Measurements from ENCODE around the gene DLEC1. TPM values are rescaled to one million over a fixed set of nuclear protein-coding genes. Genes with fewer than 3 reads are reported as not detected.

DLEC1 gene
- total RNA-seq, 2 donors from 2014 or later: 0.52 to 0.56 TPM

DNA sequence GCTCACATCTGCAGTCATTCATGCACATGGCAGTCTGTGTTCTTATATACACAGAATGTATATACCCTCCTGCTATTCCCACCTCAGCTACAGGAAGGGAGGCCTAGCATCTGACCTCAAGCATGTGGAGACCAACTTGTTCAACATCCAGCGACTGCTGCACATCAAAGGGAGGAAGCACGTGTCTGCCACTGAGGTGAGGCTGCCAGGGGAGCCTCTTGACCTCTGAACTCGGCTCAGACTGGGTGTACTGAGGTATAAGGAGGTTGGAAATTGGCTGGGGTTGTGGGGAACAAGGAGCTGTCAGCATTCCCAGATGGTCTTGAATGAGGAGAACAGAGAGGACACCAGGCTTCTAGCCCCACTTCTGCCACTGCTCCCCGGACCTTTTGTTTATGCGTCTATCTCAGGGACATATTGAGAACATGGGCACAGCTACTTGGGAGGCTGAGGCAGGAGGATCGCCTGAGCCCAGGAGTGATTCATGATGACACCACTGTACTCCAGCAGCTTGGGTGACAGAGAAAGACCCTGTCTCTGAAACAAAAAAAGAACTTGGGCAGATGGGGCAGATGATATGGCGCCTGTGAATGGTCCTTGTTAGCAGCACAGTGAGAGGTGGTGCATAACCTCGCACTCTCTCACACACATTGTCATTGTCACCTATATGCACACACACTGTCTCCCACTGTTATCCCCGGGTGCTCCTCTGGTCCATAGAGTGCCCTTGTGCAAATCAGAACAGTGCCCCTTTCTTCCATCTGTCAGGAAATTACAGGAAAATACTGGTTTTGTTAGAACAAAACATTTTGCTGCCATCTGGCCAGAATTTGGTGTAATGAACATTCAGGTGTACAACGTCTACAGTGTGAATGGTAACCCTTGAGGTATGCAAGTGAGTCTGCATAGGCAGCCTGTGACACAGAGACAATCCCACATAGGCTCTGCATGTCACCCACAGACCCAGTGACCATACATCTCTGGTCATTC is 43.1 kb upstream of the DLEC1 start:
- peaks cover under 1% of the 10 kb centered on the region for H3K36me3 ChIP-seq
- H3K4me1 ChIP-seq: peaks cover 18% of the 10 kb centered on the region
- peak overlapping the region in 1 of 2 donors; percentile 49 for H3K9ac ChIP-seq (ENCODE audit: low read depth in 2 of 2, low read length in 2 of 2)
- no peak for DNase-seq
- no peak overlapping the region for H3K4me3 ChIP-seq
- TF ChIP-seq, protein P1, sequence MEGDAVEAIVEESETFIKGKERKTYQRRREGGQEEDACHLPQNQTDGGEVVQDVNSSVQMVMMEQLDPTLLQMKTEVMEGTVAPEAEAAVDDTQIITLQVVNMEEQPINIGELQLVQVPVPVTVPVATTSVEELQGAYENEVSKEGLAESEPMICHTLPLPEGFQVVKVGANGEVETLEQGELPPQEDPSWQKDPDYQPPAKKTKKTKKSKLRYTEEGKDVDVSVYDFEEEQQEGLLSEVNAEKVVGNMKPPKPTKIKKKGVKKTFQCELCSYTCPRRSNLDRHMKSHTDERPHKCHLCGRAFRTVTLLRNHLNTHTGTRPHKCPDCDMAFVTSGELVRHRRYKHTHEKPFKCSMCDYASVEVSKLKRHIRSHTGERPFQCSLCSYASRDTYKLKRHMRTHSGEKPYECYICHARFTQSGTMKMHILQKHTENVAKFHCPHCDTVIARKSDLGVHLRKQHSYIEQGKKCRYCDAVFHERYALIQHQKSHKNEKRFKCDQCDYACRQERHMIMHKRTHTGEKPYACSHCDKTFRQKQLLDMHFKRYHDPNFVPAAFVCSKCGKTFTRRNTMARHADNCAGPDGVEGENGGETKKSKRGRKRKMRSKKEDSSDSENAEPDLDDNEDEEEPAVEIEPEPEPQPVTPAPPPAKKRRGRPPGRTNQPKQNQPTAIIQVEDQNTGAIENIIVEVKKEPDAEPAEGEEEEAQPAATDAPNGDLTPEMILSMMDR (IDR thresholded peaks at IDR 0.05): no peak
- intact Hi-C loops (cut with DNase I): no loop called here
- no peak overlapping the region for H3K27ac ChIP-seq
- H3K9me3 ChIP-seq: no peaks in the 10 kb centered on the region
- no peaks in the 10 kb centered on the region for H3K27me3 ChIP-seq

DNA sequence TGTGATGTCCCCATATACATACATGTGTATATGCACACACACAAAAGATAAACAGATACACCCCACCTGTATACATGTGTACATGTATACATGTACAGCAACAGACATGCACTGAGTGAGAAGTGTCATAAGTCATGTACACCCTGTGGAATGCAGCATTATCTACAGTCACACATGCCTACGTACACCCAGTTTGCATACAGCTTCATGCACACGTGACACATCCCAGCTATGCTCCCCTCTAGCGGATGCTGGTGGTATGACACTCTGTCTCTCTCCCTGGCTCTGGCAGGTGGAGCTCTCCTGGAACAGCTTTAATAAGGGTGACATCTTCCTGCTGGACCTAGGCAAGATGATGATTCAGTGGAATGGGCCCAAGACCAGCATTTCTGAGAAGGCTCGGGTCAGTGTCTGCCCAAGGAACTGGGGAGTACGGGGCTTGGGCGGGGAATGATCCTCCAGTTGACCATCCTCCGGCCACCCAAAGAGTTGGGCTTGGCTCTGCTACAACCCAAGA is 42.2 kb upstream of the DLEC1 start:
- Histone ChIP-seq H3K9me3 (no peaks in the 10 kb centered on the region), H3K27ac (no peak overlapping the region), H3K4me3 (no peak overlapping the region), H3K9ac (ENCODE audit: low read depth in 2 of 2, low read length in 2 of 2) (peak overlapping the region in 1 of 2 donors; percentile 49), H3K36me3 (peaks cover 9% of the 10 kb centered on the region), H3K27me3 (no peaks in the 10 kb centered on the region), H3K4me1 (peaks cover 18% of the 10 kb centered on the region)
- intact Hi-C loops (cut with DNase I): no loop called here
- peak; percentile 91 for DNase-seq
- TF ChIP-seq, protein P1 (IDR thresholded peaks at IDR 0.05): peak; percentile 94

DNA sequence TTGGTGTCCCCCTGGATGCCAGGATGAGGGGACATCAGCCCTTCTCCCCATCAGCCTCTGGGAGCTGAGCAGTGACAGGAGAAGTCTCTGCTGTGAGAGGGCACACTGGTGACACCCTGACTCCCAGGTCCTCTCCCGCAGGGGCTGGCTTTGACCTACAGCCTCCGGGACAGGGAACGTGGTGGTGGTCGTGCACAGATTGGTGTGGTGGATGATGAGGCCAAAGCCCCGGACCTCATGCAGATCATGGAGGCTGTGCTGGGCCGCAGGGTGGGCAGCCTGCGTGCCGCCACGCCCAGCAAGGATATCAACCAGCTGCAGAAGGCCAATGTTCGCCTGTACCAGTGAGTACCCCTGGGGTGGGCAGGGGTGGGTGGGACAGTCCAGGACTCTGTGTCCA is 41.7 kb upstream of the DLEC1 start:
- DNase-seq: no peak
- intact Hi-C loops (cut with DNase I): no loop called here

DNA sequence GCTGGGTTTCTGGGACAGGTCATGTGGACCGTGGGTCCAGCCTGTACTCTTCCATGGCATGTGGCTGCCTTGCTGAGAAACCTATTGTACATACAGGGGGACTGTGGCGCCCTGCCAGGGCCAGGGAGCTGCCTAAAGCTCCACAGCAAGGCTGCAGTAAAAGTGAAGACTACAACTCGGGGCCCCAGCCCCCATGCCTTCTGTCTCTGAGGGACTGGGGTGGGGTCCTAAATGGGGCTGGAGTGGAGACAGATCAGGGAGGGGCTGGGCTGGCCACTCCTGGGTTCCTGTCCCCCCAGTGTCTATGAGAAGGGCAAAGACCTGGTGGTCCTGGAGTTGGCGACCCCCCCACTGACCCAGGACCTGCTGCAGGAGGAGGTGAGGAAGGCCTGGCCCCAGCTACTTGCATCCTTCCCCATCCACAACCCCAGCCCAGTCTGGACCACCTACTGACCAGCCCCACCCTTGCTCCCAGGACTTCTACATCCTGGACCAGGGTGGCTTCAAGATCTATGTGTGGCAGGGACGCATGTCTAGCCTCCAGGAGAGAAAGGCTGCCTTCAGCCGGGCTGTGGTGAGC is 41.1 kb upstream of the DLEC1 start:
- no peaks in the 10 kb centered on the region for H3K9me3 ChIP-seq
- intact Hi-C loops (cut with DNase I): no loop called here
- peak overlapping the region; percentile 84 for H3K27ac ChIP-seq
- peak overlapping the region; percentile 76 to 84 for H3K9ac ChIP-seq (ENCODE audit: low read depth in 2 of 2, low read length in 2 of 2)
- peaks cover 9% of the 10 kb centered on the region for H3K36me3 ChIP-seq
- H3K27me3 ChIP-seq: no peaks in the 10 kb centered on the region
- peak; percentile 35 for DNase-seq
- TF ChIP-seq, protein P1 (IDR thresholded peaks at IDR 0.05): no peak
- H3K4me3 ChIP-seq: peak overlapping the region; percentile 33
- H3K4me1 ChIP-seq: peaks cover 20% of the 10 kb centered on the region

More for the DNA sequence above, 41.7 kb upstream of the DLEC1 start:
- Histone ChIP-seq H3K27ac (no peak overlapping the region), H3K4me3 (no peak overlapping the region), H3K9me3 (no peaks in the 10 kb centered on the region), H3K36me3 (peaks cover 9% of the 10 kb centered on the region), H3K4me1 (peaks cover 18% of the 10 kb centered on the region), H3K27me3 (no peaks in the 10 kb centered on the region), H3K9ac (ENCODE audit: low read depth in 2 of 2, low read length in 2 of 2) (peak overlapping the region in 1 of 2 donors; percentile 49)
- TF ChIP-seq, protein P1 (IDR thresholded peaks at IDR 0.05): no peak

DNA sequence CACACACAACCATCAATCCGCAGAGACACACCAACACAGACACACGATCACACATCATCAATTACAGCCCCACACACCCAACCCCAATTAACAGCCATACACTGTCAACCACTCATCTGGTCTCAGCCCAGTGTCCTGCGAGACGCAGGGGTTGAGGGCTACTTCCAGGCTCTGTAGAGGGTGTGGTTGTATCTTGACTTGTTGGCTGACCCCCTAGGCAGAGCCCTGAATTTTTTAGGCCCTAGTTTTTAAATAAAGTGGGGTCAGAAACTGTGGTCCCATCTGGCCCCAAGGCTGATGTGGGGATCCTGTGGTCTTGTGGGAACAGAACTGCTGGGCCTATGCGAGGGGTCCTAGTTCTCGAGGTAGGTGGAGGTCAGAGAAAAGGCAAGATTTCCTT is 39.2 kb upstream of the DLEC1 start:
- no peak overlapping the region for H3K27ac ChIP-seq
- no peak overlapping the region for H3K9ac ChIP-seq (ENCODE audit: low read depth in 2 of 2, low read length in 2 of 2)
- H3K4me3 ChIP-seq: no peak overlapping the region
- intact Hi-C loops (cut with DNase I): no loop called here
- DNase-seq: no peak
- H3K4me1 ChIP-seq: peaks cover 25% of the 10 kb centered on the region
- H3K27me3 ChIP-seq: no peaks in the 10 kb centered on the region
- peaks cover 9% of the 10 kb centered on the region for H3K36me3 ChIP-seq
- H3K9me3 ChIP-seq: no peaks in the 10 kb centered on the region
- TF ChIP-seq, protein P1 (IDR thresholded peaks at IDR 0.05): no peak
